ENCODE results near the gene KLC1. TPM values are rescaled to one million over a fixed set of nuclear protein-coding genes. Genes with fewer than 3 reads are reported as not detected.

The KLC1 gene
- total and polyA plus RNA-seq, 10 of the 15 experiments (the other 5 are each of a cell fraction or from before 2014, with no cell fraction given): 5.5 to 137 (median 76.1) TPM

GRCh38 chr14:103625356-103626095, 3.5 kb upstream of the KLC1 start (continued):
- TF ChIP-seq RFX5 (IDR thresholded peaks at IDR 0.05; ENCODE audit: low read depth, low read length) (no peak), ETV6 (conservative IDR thresholded peaks at IDR 0.05 in 1 of 2, IDR thresholded peaks at IDR 0.05 in 1 of 2; ENCODE audit: borderline replicate concordance in 1 of 2, low read depth in 1 of 2) (peak in 1 of 2 experiments; percentile 92; a peak in 2 of 4 replicates), TCF12 (IDR thresholded peaks at IDR 0.05; ENCODE audit: low read depth, low read length) (peak; percentile 65; the same call in 1 of the 2 replicates), SPI1 (IDR thresholded peaks at IDR 0.05; ENCODE audit: borderline replicate concordance, insufficient read depth, low read depth, low read length) (peak; percentile 57; the same call in 1 of the 2 replicates), IKZF1 (conservative IDR thresholded peaks at IDR 0.05) (peak; percentile 71), MEF2B (IDR thresholded peaks at IDR 0.05; ENCODE audit: partially characterized antibody, poor library complexity, severe bottlenecking) (peak; percentile 76), E2F8 (IDR thresholded peaks at IDR 0.05; ENCODE audit: low read depth, partially characterized antibody) (no peak), RELB (IDR thresholded peaks at IDR 0.05; ENCODE audit: low read depth) (peak; percentile 52; the same call in 1 of the 2 replicates), DPF2 (IDR thresholded peaks at IDR 0.05) (0 out of 2 replicates have a peak, but pooled peaks have one; percentile 55), EED (IDR thresholded peaks at IDR 0.05; ENCODE audit: low read depth) (peak; percentile 65; the same call in 1 of the 2 replicates), USF1 (IDR thresholded peaks at IDR 0.05; ENCODE audit: borderline replicate concordance, extremely low read length, insufficient read depth, low read depth, low read length) (no peak), MTA2 (IDR thresholded peaks at IDR 0.05; ENCODE audit: low read depth) (peak; percentile 38; the same call in 1 of the 2 replicates), TBL1XR1 (IDR thresholded peaks at IDR 0.05; ENCODE audit: low read depth, low read length) (0 out of 2 replicates have a peak, but pooled peaks have one; percentile 39), TCF7 (IDR thresholded peaks at IDR 0.05; ENCODE audit: borderline replicate concordance) (0 out of 2 replicates have a peak, but pooled peaks have one; percentile 49)

All from GM12878 (cell line).